NB4 (cell line): ENCODE data around the gene FAHD2B.
"Not testable (repeated sequence)": the region's sequence is repeated elsewhere in the genome, so short reads cannot be mapped to it uniquely, and the experiment has no call there.

Experiments
- MYC ChIP-seq: IDR thresholded peaks from 2 replicates; pipeline ENCODE4 v1.6.1; 2011; ENCODE audit warnings: low read depth, low read length
- POLR2A ChIP-seq: IDR thresholded peaks from 2 replicates; pipeline ENCODE4 v1.6.1; 2011; ENCODE audit warnings: mild to moderate bottlenecking; ENCODE audit not compliant: insufficient read length; ENCODE audit errors: extremely low read depth
- TF ChIP-seq, protein P1 (sequence below): IDR thresholded peaks from 2 replicates; pipeline ENCODE4 v1.6.1; 2011; ENCODE audit warnings: low read depth, low read length
- TF ChIP-seq, protein P2 (sequence below): IDR thresholded peaks from one replicate; pipeline ENCODE4 v1.5.1; 2012; ENCODE audit warnings: low read depth, low read length

GRCh38 chr2:97144016-97144415 lies 49.3 kb upstream of the FAHD2B start:
- TF ChIP-seq, protein P1, sequence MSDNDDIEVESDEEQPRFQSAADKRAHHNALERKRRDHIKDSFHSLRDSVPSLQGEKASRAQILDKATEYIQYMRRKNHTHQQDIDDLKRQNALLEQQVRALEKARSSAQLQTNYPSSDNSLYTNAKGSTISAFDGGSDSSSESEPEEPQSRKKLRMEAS, result not testable (repeated sequence)
- TF ChIP-seq, protein P2, sequence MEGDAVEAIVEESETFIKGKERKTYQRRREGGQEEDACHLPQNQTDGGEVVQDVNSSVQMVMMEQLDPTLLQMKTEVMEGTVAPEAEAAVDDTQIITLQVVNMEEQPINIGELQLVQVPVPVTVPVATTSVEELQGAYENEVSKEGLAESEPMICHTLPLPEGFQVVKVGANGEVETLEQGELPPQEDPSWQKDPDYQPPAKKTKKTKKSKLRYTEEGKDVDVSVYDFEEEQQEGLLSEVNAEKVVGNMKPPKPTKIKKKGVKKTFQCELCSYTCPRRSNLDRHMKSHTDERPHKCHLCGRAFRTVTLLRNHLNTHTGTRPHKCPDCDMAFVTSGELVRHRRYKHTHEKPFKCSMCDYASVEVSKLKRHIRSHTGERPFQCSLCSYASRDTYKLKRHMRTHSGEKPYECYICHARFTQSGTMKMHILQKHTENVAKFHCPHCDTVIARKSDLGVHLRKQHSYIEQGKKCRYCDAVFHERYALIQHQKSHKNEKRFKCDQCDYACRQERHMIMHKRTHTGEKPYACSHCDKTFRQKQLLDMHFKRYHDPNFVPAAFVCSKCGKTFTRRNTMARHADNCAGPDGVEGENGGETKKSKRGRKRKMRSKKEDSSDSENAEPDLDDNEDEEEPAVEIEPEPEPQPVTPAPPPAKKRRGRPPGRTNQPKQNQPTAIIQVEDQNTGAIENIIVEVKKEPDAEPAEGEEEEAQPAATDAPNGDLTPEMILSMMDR, result not testable (repeated sequence)
- TF ChIP-seq POLR2A, MYC: not testable (repeated sequence)
